ENCODE data around the gene HAGH.

Gene HAGH

DNA sequence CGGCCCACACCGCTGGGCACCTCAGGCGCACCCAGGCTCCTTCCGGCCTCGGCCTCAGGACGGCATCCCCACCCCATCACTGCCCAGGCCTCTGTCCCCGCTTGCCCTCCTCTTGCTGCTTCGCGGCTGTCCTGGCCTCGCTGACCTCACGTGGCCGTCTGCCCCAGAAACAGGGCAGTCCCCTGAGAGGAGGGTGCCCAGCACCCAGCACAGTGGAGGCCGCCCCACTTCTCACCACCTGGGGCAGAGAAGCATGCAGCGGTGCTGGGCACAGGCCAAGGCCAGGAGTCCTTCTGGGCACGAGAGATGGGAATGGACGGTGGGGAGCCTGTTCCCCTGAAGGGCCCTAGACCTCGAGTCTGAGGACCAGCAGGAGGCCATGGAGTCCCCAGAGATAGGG is 8.9 kb downstream of the HAGH start:
- H3K9me3 ChIP-seq (ENCODE audit: control insufficient read depth, low read length): no peaks in the 10 kb centered on the region
- no peak overlapping the region for H3K4me2 ChIP-seq (ENCODE audit: low read length)
- TF ChIP-seq, protein P1, sequence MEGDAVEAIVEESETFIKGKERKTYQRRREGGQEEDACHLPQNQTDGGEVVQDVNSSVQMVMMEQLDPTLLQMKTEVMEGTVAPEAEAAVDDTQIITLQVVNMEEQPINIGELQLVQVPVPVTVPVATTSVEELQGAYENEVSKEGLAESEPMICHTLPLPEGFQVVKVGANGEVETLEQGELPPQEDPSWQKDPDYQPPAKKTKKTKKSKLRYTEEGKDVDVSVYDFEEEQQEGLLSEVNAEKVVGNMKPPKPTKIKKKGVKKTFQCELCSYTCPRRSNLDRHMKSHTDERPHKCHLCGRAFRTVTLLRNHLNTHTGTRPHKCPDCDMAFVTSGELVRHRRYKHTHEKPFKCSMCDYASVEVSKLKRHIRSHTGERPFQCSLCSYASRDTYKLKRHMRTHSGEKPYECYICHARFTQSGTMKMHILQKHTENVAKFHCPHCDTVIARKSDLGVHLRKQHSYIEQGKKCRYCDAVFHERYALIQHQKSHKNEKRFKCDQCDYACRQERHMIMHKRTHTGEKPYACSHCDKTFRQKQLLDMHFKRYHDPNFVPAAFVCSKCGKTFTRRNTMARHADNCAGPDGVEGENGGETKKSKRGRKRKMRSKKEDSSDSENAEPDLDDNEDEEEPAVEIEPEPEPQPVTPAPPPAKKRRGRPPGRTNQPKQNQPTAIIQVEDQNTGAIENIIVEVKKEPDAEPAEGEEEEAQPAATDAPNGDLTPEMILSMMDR (IDR thresholded peaks at IDR 0.05): no peak
- no peak overlapping the region for H3K4me3 ChIP-seq (ENCODE audit: low read depth, low read length)
- peaks cover 29% of the 10 kb centered on the region for H3K79me2 ChIP-seq
- H3K27me3 ChIP-seq (ENCODE audit: control insufficient read depth, insufficient read depth, low read length): no peaks in the 10 kb centered on the region
- no peak overlapping the region for H3K27ac ChIP-seq
- H3K9ac ChIP-seq: no peak overlapping the region
- H3K36me3 ChIP-seq (ENCODE audit: control insufficient read depth, insufficient read depth, low read length): no peaks in the 10 kb centered on the region
- no peak overlapping the region for H2AFZ ChIP-seq
- H3K4me1 ChIP-seq: no peaks in the 10 kb centered on the region

DNA sequence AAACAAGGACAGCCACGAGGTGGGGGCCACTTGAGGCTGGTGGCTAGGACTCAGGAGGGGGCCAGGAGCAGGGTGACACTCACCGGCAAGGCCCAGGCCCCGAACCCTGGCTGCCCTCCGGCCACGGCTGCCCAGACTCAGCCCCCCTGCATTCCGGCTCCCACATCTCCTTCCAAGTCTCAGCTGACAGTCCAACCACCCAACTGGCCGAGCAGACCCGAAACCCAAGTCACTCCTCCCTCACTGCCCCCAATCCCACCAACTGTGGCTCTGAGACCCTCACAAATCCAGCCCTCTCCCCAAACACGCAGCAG is 9.4 kb downstream of the HAGH start:
- Histone ChIP-seq H3K27ac (no peak overlapping the region), H3K9ac (no peak overlapping the region), H2AFZ (no peak overlapping the region), H3K27me3 (ENCODE audit: control insufficient read depth, insufficient read depth, low read length) (no peaks in the 10 kb centered on the region), H3K36me3 (ENCODE audit: control insufficient read depth, insufficient read depth, low read length) (no peaks in the 10 kb centered on the region), H3K9me3 (ENCODE audit: control insufficient read depth, low read length) (no peaks in the 10 kb centered on the region), H3K4me2 (ENCODE audit: low read length) (no peak overlapping the region), H3K4me3 (ENCODE audit: low read depth, low read length) (no peak overlapping the region), H3K79me2 (peaks cover 24% of the 10 kb centered on the region), H3K4me1 (no peaks in the 10 kb centered on the region)
- TF ChIP-seq, protein P1 (IDR thresholded peaks at IDR 0.05): no peak

DNA sequence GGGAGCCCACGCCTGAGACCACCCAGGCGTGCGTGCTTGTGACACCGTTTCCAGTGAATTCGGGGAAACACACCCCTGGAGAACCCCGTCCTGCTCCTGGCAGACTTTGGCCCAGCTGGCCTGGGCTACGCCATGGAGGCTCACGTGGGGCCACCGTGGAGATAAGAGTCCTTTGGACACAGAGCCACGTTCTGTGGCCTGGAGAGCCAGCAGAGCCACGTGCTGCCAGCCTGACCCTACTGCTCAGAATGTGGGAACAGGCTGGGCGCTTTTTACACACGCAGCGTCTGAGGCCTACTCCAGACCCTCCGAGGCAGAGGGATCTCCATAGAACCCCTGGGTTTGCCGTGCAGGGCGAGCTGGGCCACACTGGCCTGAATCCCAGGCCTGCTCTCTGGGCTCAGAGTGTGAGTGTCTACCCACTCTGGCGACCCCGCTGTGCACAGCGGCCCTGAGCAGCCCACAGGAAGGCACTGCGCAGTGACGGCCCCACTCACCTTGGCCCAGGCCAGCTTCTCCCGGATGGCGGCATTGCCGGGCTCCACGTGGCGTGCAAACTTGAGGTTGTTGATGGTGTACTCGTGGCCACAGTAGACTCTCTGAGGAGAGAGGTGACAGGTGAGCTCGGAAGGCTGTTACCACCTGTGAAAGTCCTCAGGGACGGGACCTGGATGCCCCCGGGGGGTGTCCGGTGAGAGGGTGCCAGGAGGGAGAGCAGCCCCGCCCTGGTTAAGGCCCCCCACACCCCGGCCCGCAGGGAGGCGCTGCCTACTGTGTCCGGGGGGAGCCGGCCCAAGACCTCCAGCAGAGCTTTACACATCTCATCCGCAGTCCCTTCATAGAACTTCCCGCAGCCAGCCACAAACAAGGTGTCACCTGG is 10.0 kb downstream of the HAGH start:
- no peak overlapping the region for H3K4me2 ChIP-seq (ENCODE audit: low read length)
- H3K79me2 ChIP-seq: peaks cover 20% of the 10 kb centered on the region
- H3K4me3 ChIP-seq (ENCODE audit: low read depth, low read length): no peak overlapping the region
- no peak overlapping the region for H3K27ac ChIP-seq
- H3K9me3 ChIP-seq (ENCODE audit: control insufficient read depth, low read length): no peaks in the 10 kb centered on the region
- no peak overlapping the region for H2AFZ ChIP-seq
- TF ChIP-seq, protein P1 (IDR thresholded peaks at IDR 0.05): no peak
- no peak overlapping the region for H3K9ac ChIP-seq
- H3K27me3 ChIP-seq (ENCODE audit: control insufficient read depth, insufficient read depth, low read length): no peaks in the 10 kb centered on the region
- H3K36me3 ChIP-seq (ENCODE audit: control insufficient read depth, insufficient read depth, low read length): no peaks in the 10 kb centered on the region
- no peaks in the 10 kb centered on the region for H3K4me1 ChIP-seq

DNA sequence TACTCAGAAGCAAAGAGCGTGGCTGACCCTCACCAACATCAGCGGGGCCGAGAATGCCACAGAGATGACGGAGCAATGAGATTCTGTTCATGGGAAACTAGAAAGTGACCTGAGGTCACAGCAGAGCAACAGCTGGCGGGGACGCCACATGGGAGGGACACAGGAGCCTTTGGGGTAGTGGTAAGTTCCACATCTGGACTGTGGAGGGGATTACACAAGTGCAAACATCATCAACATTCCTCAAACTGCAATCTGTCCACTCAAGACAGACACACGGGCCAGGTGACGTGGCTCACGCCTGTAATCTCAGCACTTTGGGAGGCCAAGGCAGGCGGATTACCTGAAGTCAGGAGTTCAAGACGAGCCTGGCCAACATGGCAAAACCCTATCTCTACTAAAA is 11.2 kb downstream of the HAGH start:
- Histone ChIP-seq H3K9ac (no peak overlapping the region), H3K9me3 (ENCODE audit: control insufficient read depth, low read length) (no peaks in the 10 kb centered on the region), H2AFZ (no peak overlapping the region), H3K27ac (no peak overlapping the region), H3K36me3 (ENCODE audit: control insufficient read depth, insufficient read depth, low read length) (no peaks in the 10 kb centered on the region), H3K27me3 (ENCODE audit: control insufficient read depth, insufficient read depth, low read length) (no peaks in the 10 kb centered on the region), H3K4me1 (no peaks in the 10 kb centered on the region), H3K4me2 (ENCODE audit: low read length) (no peak overlapping the region), H3K79me2 (peaks cover 12% of the 10 kb centered on the region), H3K4me3 (ENCODE audit: low read depth, low read length) (no peak overlapping the region)
- TF ChIP-seq, protein P1 (IDR thresholded peaks at IDR 0.05): no peak

DNA sequence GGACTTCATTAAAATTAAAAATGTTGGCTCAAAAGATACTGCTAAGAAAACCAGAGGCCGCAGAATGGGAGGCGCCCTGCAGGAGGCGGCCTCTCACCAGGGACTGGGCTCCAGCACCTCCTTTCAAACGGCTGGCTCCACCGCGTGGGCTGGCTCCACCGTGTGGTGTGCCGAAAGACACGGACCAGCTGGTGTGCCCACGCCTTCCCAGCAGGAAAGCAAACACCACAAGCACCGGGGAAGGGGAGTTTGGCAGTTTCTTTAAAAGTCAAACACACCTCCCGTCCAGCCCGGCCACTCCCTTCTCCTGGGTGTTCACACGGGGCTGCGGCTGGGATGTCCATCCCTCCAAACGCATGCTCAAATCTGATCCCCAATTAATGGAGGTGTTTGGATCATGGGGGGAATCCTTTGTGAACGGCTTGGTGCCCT is 13.9 kb downstream of the HAGH start:
- Histone ChIP-seq H3K9me3 (ENCODE audit: control insufficient read depth, low read length) (no peaks in the 10 kb centered on the region), H3K4me2 (ENCODE audit: low read length) (no peak overlapping the region), H2AFZ (no peak overlapping the region), H3K4me3 (ENCODE audit: low read depth, low read length) (no peak overlapping the region), H3K36me3 (ENCODE audit: control insufficient read depth, insufficient read depth, low read length) (no peaks in the 10 kb centered on the region), H3K27ac (no peak overlapping the region), H3K27me3 (ENCODE audit: control insufficient read depth, insufficient read depth, low read length) (no peaks in the 10 kb centered on the region), H3K4me1 (no peaks in the 10 kb centered on the region), H3K9ac (no peak overlapping the region), H3K79me2 (peaks cover 16% of the 10 kb centered on the region)
- TF ChIP-seq, protein P1 (IDR thresholded peaks at IDR 0.05): peak; percentile 32
